SU-DHL-6 (cell line): ENCODE results near the gene CLASP1.

Experiments used
- H2AFZ ChIP-seq: fragments of 200-600 bp; sonication (generic); 2 replicates; pipeline ENCODE4 v1.6.1; 2014; ENCODE audit warnings: low read depth, mild to moderate bottlenecking, moderate library complexity, mixed read lengths, antibody characterized with exemption, low read length; ENCODE audit not compliant: severe bottlenecking
- H3F3A ChIP-seq: fragments of 200-600 bp; shearing (Covaris generic); 2 replicates; pipeline ENCODE4 v1.6.0; 2016; ENCODE audit warnings: antibody characterized with exemption, mild to moderate bottlenecking; ENCODE audit not compliant: insufficient read depth
- H3K27ac ChIP-seq: fragments of 200-600 bp; sonication (generic); 2 replicates; pipeline ENCODE4 v1.5.1; 2016; ENCODE audit warnings: low read depth, mild to moderate bottlenecking, low read length, moderate library complexity, mixed read lengths
- H3K27me3 ChIP-seq: fragments of 200-600 bp; sonication (generic), shearing (Covaris generic); 2 replicates; pipeline ENCODE4 v1.6.0; 2014; ENCODE audit warnings: mild to moderate bottlenecking, low read length
- H3K36me3 ChIP-seq: fragments of 200-600 bp; sonication (generic); 2 replicates; pipeline ENCODE4 v1.6.1; 2014; ENCODE audit warnings: mild to moderate bottlenecking, low read length, mixed read lengths
- H3K4me2 ChIP-seq: fragments of 300-600, 200-600 bp; shearing (Covaris generic), sonication (generic); 2 replicates; pipeline ENCODE4 v1.6.0; 2014; ENCODE audit warnings: low read length, low read depth, mild to moderate bottlenecking; ENCODE audit not compliant: poor library complexity, severe bottlenecking
- H3K4me3 ChIP-seq: fragments of 200-600 bp; sonication (generic); 2 replicates; pipeline ENCODE4 v1.5.1; 2014; ENCODE audit warnings: antibody characterized with exemption, low read length, mild to moderate bottlenecking, mixed read lengths; ENCODE audit not compliant: insufficient read depth, poor library complexity, severe bottlenecking
- H3K79me2 ChIP-seq: fragments of 200-600 bp; sonication (generic); 2 replicates; pipeline ENCODE4 v1.6.1; 2014; ENCODE audit warnings: mild to moderate bottlenecking, low read length, moderate library complexity; ENCODE audit not compliant: insufficient read depth
- H3K9ac ChIP-seq: fragments of 200-600 bp; sonication (generic); 2 replicates; pipeline ENCODE4 v1.7.0; 2014; ENCODE audit warnings: mild to moderate bottlenecking, low read length
- H3K9me2 ChIP-seq: fragments of 200-600 bp; sonication (generic); replicated peaks from 2 replicates; pipeline ENCODE4 v1.6.1; 2014; ENCODE audit warnings: low read length; ENCODE audit not compliant: insufficient read depth
- H3K9me3 ChIP-seq: fragments of 200-600 bp; sonication (generic); 2 replicates; pipeline ENCODE4 v1.6.1; 2014; ENCODE audit warnings: low read length, mixed read lengths; ENCODE audit not compliant: insufficient read depth
- H4K20me1 ChIP-seq: fragments of 200-600 bp; sonication (generic); 2 replicates; pipeline ENCODE4 v1.6.1; 2014; ENCODE audit warnings: low read depth, mild to moderate bottlenecking, antibody characterized with exemption, low read length, moderate library complexity, mixed read lengths
- CTCF ChIP-seq: fragments of 200-600 bp; sonication (generic); IDR thresholded peaks from one replicate; pipeline ENCODE4 v1.5.1; 2017; ENCODE audit warnings: antibody characterized with exemption, mild to moderate bottlenecking, low read length, moderate library complexity; ENCODE audit not compliant: insufficient read depth, poor library complexity, severe bottlenecking
- EZH2phosphoT487 ChIP-seq: fragments of 200-600 bp; sonication (generic), shearing (Covaris generic); conservative IDR thresholded peaks from 2 replicates; pipeline ENCODE4 v1.6.1; 2018; ENCODE audit warnings: mild to moderate bottlenecking, antibody characterized with exemption, low read length, moderate library complexity, mixed read lengths

The CLASP1 gene

GRCh38 chr2:121649149-121649595, at the start of gene CLASP1:
TSS of gene CLASP1 (minus strand) at chr2:121649462. CDS start at chr2:121605895, 43,567 bp downstream.
- Histone ChIP-seq H3K4me2 (peak within 1 kb of the TSS; percentile 84), H3K9me2 (no peaks in the 10 kb centered on the region)
- no peak for TF ChIP-seq EZH2phosphoT487
- no peak for TF ChIP-seq CTCF

DNA sequence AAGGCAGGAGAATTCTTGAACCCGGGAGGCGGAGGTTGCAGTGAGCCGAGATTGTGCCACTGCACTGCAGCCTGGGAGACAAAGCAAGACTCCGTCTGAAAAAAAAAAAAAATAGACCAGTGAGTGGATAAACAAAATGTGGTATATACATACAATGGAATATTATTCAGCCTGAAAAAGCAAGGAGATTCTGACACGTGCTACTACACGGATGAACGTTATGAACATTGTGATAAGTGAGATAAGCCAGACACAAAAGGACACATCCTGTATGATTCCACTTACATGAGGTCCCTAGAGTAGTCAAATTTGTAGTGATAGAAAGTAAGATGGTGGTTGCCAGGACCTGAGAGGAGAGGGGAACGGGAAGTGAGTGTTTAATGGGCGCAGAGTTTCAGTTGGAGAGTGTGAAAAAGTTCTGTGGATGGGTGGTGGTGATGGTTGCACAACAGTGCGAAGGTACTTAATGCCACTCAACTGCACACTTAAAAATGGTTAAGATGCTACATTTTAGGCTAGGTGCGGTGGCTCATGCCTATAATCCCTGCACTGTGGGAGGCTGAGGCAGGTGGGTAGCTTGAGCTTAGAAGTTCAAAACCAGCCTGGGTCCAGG, 49.2 kb upstream of the CLASP1 start:
- TF ChIP-seq CTCF (no peak), EZH2phosphoT487 (no peak)
- Histone ChIP-seq H3K27ac (no peak overlapping the region), H2AFZ (no peak overlapping the region), H3K4me3 (no peak overlapping the region), H3K27me3 (no peaks in the 10 kb centered on the region), H3K9me3 (no peaks in the 10 kb centered on the region), H3K79me2 (no peaks in the 10 kb centered on the region), H3F3A (no peaks in the 10 kb centered on the region), H3K9ac (no peak overlapping the region), H3K9me2 (no peaks in the 10 kb centered on the region), H3K36me3 (no peaks in the 10 kb centered on the region), H3K4me2 (no peak overlapping the region), H4K20me1 (no peaks in the 10 kb centered on the region)

More at GRCh38 chr2:121649149-121649595, at the start of gene CLASP1:
- Histone ChIP-seq H3K27ac (peak within 1 kb of the TSS; percentile 88), H3K79me2 (peaks cover 71% of the 10 kb centered on the region), H3K9me3 (no peaks in the 10 kb centered on the region), H3K9ac (peak within 1 kb of the TSS; percentile 96), H3F3A (peaks cover 3% of the 10 kb centered on the region; the same call in 1 of the 2 replicates), H4K20me1 (0 out of 2 replicates have a peak, but pooled peaks cover 8% of the 10 kb centered on the region), H3K4me3 (peak within 1 kb of the TSS; percentile 82), H2AFZ (peak within 1 kb of the TSS; percentile 94), H3K36me3 (no peaks in the 10 kb centered on the region), H3K27me3 (no peaks in the 10 kb centered on the region)

DNA sequence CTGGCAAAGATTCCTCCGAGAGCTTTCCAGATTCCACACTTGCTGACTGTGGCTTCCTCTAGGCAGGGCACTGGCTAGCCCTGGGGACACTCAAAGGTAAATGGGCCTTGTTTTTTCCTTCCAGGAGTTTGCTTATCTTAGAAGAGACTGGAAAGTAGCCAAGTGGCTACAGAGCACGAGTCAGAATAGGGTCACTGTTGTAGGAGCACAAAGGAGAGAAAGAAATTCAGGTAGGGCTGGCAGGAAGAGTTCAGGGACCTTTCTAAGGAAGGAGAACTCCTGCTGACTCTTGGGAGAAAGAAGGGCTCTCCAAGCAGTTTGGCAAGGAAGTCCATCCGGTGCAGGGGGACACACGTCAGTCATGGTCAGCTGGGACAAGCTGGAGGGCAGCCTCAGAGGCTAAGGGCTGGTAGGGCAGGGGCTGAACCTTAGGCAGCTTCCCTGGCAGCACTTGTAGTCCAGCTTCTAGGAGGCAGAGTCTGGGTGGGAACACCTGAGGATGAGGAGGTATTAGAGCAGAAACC, 47.9 kb upstream of the CLASP1 start:
- no peak overlapping the region for H3K4me2 ChIP-seq

More for the DNA sequence above, 47.9 kb upstream of the CLASP1 start:
- H3K36me3 ChIP-seq: no peaks in the 10 kb centered on the region
- H3K79me2 ChIP-seq: no peaks in the 10 kb centered on the region
- no peak overlapping the region for H3K9ac ChIP-seq
- no peak overlapping the region for H3K4me3 ChIP-seq
- H3K27ac ChIP-seq: no peak overlapping the region
- no peaks in the 10 kb centered on the region for H4K20me1 ChIP-seq
- H3K9me2 ChIP-seq: no peaks in the 10 kb centered on the region
- H3K27me3 ChIP-seq: no peaks in the 10 kb centered on the region
- H3F3A ChIP-seq: no peaks in the 10 kb centered on the region
- TF ChIP-seq CTCF (no peak), EZH2phosphoT487 (no peak)
- H2AFZ ChIP-seq: no peak overlapping the region
- H3K9me3 ChIP-seq: no peaks in the 10 kb centered on the region
